ENCODE data around the gene ALX4.

The ALX4 gene

GRCh38 chr11:44309478-44310205, at the start of gene ALX4:
ALX4 (minus strand) TSS chr11:44310139; CDS start chr11:44310062, 77 bp downstream.
- peak; percentile 78 for DNase-seq (ENCODE audit: low spot score)

- DNase-seq (ENCODE audit: low spot score): no peak
Measured at GRCh38 chr11:44359162-44359561, 49.2 kb upstream of the ALX4 start.

- no peak for DNase-seq (ENCODE audit: low spot score)
Measured at GRCh38 chr11:44358713-44359112, 48.8 kb upstream of the ALX4 start.

GRCh38 chr11:44357711-44358110, 47.8 kb upstream of the ALX4 start:
- no peak for DNase-seq (ENCODE audit: low spot score)

DNA sequence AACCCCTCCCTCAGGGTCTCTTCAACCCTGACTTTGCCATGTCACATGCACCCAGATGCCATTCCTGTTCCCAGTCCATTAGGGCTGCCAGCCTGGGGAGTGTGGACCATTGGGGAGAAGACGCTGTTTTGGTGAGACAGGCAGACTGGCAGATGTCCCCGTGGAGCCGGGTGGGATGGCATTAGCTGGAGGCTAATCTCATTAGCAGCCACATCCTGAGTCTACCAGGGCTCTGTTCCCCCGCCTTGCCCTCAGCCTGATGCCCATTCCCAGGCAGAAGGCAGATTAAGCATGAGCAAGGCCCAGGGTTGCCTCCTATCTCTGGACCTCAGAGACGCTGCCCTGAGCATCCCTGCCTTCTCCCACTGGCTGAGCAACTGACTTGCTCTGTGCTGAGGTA, 46.4 kb upstream of the ALX4 start:
- DNase-seq (ENCODE audit: low spot score): no peak

GRCh38 chr11:44351898-44352498, 42.1 kb upstream of the ALX4 start:
- no peak for DNase-seq (ENCODE audit: low spot score)

DNA sequence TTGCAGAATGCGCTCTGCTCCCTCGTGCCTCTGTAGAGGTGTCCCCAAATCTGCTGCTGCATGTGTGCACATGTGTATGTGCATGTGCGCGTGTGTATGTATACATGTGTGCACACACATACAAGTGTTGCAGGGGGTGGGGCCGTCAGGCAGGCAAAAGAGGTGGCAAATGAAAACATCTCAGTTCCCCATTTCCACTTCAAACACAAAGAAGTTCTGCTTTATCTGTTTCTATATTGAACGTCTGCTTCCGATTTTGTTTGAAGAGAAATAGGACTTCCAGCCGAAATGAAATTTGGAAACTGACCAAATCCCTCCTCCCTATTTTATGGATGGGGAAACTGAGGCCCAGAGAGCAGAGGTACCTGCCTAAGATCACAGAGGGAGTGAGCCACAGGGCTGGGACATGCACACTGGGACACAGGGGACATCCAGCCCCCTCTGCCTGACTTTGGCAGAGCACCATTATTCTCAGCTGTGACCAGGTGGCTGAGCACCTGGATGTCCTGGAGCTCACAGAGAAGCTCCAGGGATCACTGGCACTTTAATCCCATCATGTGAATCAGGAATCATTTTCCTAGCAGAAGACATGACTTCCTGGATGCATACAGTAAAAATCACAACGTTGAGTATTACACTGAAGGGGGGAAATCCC, 41.2 kb upstream of the ALX4 start:
- DNase-seq (ENCODE audit: low spot score): no peak

DNA sequence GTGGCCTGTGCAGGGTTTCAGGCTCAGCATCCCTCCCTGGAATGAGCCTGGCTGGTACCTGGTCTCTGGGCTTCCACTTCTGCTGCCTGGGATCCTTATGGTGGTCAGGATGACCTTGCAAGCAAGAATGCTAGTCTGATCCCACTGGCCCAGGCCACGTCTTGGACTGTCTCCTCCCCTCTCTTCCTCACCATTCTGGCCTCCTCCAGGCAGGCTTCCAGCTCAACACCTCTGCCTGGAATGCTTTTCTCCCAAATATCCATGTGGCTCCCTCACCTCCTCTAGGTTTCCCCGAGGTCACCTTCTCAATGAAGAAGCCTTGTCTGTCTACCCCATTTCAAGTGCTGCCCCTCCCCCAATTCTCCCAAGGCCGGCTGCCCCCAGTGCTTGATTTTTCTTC, 39.4 kb upstream of the ALX4 start:
- no peak for DNase-seq (ENCODE audit: low spot score)

- no peak for DNase-seq (ENCODE audit: low spot score)
Measured at GRCh38 chr11:44348721-44349120, 38.8 kb upstream of the ALX4 start.

GRCh38 chr11:44348114-44348513, 38.2 kb upstream of the ALX4 start:
- no peak for DNase-seq (ENCODE audit: low spot score)

DNA sequence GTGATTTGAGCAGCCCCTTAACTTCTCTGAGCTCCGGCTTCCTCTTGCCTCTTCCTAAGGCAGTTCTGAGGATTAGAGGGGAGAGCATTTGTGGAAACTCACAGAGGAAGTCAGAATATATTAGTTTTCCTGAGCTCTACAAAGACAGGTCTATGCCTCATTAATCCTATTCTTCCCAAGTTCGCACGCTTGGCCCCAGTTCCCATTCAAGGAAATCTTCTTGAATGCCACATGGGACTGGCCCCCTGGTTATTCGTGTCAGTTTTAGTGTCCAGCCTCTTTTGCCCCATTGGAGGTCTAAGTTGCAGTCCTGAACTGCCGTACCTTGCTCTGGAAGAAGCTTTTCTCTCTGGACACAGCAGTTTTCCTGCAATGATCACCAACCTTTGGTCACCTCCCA, 37.6 kb upstream of the ALX4 start:
- DNase-seq (ENCODE audit: low spot score): no peak

DNA sequence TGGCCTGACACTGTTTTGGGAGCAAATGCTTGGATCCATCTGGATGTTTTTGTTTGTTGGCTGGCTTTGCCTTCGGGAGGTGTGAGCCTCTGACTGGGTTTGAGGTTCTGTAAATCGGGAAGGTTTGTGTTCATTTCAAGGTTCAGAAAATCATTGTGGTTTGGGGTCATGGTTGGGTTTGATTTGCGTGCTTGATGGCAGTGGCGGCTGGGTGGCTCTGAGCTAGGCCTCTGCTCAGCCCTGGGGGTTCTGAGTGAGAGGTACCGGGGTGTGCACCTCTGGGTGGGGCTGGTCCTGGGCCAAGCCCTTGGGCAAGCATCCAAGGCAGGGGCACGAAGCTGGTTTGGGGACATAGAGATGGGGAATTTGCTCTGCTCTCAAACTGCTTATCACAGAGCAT, 37.0 kb upstream of the ALX4 start:
- no peak for DNase-seq (ENCODE audit: low spot score)

- no peak for DNase-seq (ENCODE audit: low spot score)
Measured at GRCh38 chr11:44345781-44346180, 35.8 kb upstream of the ALX4 start.

DNA sequence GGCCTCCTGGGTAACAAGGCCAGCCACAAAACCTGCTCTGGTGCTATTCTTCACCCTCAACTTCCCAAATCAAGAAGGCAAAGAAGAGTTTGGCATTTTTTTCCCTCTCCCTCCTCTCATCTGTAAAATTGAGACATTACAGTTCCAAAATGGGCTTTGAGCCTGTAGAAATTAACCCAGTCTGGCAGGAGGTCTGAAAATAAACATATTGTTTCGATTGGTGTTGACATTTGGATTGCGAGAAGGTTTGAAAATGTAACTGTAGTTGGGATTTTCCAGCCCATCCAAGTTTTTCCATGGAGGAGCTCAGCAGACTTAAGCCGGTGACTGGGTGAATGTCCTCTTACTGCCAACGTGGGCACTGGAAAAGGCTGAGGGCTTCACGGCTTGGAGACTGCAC, 35.0 kb upstream of the ALX4 start:
- no peak for DNase-seq (ENCODE audit: low spot score)

GRCh38 chr11:44344423-44344820, 34.5 kb upstream of the ALX4 start:
- no peak for DNase-seq (ENCODE audit: low spot score)

DNA sequence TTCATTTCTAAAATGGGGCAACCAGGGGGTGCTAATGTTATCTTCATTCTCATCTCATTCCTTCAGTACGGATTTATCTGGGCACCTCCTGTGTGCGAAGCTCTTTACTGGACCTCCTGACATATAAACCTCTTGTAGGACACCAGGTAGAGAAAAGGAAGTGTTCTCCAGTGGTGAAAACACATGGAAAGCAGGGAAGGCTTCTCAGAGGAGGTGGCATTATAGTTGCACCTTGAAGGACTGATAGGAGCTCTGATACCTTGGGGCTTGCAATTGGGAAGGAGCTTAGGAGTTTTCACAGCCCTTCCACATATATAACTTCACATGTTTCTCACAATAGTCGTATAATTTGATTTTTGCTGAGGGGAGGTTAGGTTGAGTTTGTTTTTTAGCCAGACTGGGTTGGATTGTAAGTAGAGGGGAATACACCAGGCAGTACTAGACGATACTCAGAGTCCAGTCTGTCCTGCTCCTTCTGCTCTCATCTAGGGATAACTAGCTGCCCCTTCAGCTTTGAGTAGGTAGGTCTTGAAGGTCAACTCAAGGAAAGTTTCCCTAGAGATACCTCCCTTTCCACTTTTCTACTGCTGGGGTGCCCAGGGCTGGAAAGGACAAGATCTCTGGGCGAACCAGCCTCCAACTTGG, 34.0 kb upstream of the ALX4 start:
- DNase-seq (ENCODE audit: low spot score): no peak

DNA sequence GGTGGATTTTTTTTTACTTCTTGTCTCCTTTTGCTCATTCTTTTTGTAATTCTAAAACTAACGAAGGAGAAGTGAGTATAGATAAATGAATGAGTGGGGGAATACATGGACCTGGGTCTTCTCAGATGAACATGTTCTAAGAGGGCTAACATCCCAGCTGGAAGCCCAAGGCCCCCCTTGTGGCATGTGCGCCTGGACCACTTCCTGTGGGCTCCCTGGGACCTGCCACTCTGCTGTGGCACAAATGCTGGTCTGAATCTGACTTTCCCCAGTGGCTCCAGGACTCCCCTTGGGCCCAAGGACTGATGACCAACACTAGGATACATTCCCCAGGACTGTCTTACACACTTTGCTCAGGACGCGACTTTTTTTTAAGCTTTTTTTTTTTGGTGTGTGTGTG, 32.7 kb upstream of the ALX4 start:
- DNase-seq (ENCODE audit: low spot score): no peak

- no peak for DNase-seq (ENCODE audit: low spot score)
Measured at GRCh38 chr11:44340656-44341055, 30.7 kb upstream of the ALX4 start.

DNA sequence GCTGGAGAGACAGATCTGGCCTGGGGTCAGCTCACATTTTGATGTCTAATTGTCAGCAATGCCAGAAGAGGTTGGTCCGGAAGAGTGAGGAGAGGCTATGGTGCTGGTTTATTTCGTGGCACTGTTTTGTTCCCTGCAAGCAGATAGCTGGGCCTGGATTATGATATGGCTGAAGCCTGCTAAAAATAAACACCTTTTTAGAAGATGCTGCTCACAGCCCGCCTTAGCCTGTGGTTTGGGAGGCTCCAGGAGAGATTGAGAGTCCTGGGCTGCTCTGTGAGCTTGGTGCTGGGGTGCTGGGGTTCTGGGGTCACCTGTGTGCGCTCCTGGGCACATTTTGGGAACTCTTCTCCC, 29.6 kb upstream of the ALX4 start:
- DNase-seq (ENCODE audit: low spot score): no peak

GRCh38 chr11:44338698-44339529, 29.0 kb upstream of the ALX4 start:
- DNase-seq (ENCODE audit: low spot score): no peak

DNA sequence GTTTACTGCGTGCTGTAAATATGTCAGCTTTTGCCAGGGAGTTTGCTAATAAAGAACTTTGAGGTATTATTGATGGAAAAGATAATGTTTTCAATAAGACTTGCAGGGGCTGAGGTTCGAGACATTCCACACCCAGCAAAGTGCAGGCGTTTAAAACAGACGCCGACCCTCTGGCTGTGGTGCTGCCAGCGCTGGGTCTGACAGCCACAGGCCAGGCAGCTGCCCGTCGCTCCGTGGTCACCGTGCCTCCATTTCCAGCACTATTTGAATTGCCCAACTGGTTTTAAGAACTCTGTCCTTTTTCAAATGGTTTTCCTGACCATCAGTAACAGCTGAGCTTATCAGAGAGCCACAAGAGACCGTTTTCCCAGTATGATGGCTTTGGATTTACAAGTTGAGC, 28.1 kb upstream of the ALX4 start:
- DNase-seq (ENCODE audit: low spot score): no peak

DNA sequence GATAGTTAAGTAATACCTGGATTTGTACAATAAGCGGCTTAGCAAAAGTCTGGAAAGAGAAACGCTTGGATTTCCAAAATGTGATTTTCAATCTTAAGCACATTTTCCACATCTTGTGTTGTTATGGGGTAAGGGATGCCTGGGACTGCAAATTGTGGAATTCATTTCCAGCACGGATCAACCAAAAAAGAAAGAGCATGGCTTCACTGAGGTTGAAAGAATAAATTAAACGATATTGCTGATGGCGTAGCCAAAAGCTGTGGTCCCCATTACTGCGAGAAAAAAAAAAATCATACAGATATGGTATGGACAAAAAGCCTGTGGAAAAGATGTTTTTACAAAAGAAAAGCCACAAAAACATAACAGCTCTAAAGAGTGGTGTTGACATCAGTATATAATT, 26.0 kb upstream of the ALX4 start:
- DNase-seq (ENCODE audit: low spot score): no peak
